ENCODE results near the gene SMIM5. TPM values are rescaled to one million over a fixed set of nuclear protein-coding genes. Genes with fewer than 3 reads are reported as not detected.

SMIM5 gene
- polyA plus RNA-seq, 1 donor from 2014 or later, result 0.59 TPM

DNA sequence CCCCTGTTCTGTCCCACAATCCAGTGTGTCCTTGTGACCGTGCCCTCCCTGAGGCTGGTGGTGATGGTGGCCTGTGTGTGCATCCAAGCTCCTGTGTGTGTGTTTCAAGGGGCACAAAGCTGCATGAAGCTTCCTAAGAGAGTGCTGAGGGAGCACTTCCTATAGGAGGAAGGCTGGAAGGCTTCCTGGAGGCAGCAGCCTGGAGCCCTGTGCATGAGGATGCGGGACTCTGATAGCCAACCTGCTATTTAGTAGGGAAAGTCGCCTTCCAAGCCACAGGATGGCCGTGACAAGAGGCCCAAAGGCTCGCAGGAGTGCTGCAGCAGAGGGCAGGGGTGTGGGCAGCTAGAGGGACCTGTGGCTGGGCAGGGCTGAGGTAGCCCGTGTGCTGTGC is 37.3 kb upstream of the SMIM5 start:
- no peak overlapping the region for H3K9ac ChIP-seq (ENCODE audit: low read length)
- no peaks in the 10 kb centered on the region for H3K27me3 ChIP-seq (ENCODE audit: insufficient read depth, low read depth, low read length)
- no peak overlapping the region for H2AFZ ChIP-seq (ENCODE audit: low read depth, low read length)
- no peaks in the 10 kb centered on the region for H3K36me3 ChIP-seq (ENCODE audit: insufficient read depth, low read length)
- no peaks in the 10 kb centered on the region for H4K20me1 ChIP-seq (ENCODE audit: insufficient read depth)
- no peaks in the 10 kb centered on the region for H3F3A ChIP-seq (ENCODE audit: insufficient read depth, low read length, poor library complexity, severe bottlenecking)
- no peak overlapping the region for H3K27ac ChIP-seq (ENCODE audit: low read length)
- TF ChIP-seq RAD21 (conservative IDR thresholded peaks at IDR 0.05), result no peak
- H3K9me3 ChIP-seq (ENCODE audit: low read length), result no peaks in the 10 kb centered on the region
- H3K79me2 ChIP-seq (replicated peaks; ENCODE audit: insufficient read depth, low read length), result no peaks in the 10 kb centered on the region
- no peak overlapping the region for H3K4me3 ChIP-seq (ENCODE audit: low read length)
- H3K9me2 ChIP-seq (ENCODE audit: insufficient read depth, low read length), result no peaks in the 10 kb centered on the region
- no peak overlapping the region for H3K4me2 ChIP-seq (ENCODE audit: low read length)

DNA sequence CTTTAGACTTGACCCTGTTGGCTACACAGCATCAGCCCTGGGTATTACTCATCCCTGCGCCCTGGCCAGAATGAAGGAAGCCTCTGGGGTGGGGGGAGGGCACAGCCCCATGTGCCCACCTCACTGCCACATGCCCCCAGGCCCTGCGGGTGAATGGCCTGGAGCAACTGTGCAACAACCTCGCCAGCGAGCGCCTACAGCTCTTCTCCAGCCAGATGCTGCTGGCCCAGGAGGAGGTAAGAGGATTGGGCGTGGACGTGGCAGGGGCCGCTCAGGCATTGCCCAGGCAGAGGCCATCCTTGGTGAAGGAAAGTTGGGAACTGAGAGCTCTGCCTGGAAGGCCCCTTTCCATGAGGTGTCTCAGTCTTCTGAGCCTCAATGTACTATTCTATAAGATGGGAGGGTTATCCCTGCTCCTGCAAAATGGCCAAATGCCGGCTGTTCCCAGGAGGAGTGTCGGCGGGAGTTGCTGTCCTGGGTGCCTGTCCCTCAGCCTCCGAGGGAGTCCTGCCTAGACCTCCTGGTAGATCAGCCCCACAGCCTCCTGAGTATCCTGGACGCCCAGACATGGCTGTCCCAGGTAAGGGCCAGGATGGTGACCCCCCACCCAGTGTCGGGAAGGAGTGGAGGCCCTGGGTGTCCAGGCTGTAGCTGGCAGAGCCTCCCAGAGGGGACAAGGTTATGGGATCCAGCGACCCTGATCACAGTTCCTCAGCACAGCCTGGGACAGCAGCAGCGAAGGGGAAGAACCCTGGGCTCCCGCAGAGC is 36.7 kb upstream of the SMIM5 start:
- no peak overlapping the region for H2AFZ ChIP-seq (ENCODE audit: low read depth, low read length)
- H3K36me3 ChIP-seq (ENCODE audit: insufficient read depth, low read length), result no peaks in the 10 kb centered on the region
- no peak overlapping the region for H3K4me3 ChIP-seq (ENCODE audit: low read length)
- TF ChIP-seq EZH2 (IDR thresholded peaks at IDR 0.05; ENCODE audit: borderline replicate concordance, insufficient read depth, low read length, poor library complexity, severe bottlenecking), result no peak
- no peak for TF ChIP-seq SMC3 (conservative IDR thresholded peaks at IDR 0.05; ENCODE audit: poor library complexity)
- no peak for TF ChIP-seq RAD21 (conservative IDR thresholded peaks at IDR 0.05)
- no peak for TF ChIP-seq EP300 (conservative IDR thresholded peaks at IDR 0.05; ENCODE audit: poor library complexity, severe bottlenecking)
- no peak for TF ChIP-seq MXI1 (conservative IDR thresholded peaks at IDR 0.05; ENCODE audit: poor library complexity, severe bottlenecking)
- no peak for TF ChIP-seq TAF1 (IDR thresholded peaks at IDR 0.05; ENCODE audit: low read depth)
- no peak for TF ChIP-seq POLR2AphosphoS5 (IDR thresholded peaks at IDR 0.05)
- TF ChIP-seq, protein P1, sequence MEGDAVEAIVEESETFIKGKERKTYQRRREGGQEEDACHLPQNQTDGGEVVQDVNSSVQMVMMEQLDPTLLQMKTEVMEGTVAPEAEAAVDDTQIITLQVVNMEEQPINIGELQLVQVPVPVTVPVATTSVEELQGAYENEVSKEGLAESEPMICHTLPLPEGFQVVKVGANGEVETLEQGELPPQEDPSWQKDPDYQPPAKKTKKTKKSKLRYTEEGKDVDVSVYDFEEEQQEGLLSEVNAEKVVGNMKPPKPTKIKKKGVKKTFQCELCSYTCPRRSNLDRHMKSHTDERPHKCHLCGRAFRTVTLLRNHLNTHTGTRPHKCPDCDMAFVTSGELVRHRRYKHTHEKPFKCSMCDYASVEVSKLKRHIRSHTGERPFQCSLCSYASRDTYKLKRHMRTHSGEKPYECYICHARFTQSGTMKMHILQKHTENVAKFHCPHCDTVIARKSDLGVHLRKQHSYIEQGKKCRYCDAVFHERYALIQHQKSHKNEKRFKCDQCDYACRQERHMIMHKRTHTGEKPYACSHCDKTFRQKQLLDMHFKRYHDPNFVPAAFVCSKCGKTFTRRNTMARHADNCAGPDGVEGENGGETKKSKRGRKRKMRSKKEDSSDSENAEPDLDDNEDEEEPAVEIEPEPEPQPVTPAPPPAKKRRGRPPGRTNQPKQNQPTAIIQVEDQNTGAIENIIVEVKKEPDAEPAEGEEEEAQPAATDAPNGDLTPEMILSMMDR (IDR thresholded peaks at IDR 0.05; ENCODE audit: poor library complexity, severe bottlenecking), result no peak
- TF ChIP-seq, protein P2, sequence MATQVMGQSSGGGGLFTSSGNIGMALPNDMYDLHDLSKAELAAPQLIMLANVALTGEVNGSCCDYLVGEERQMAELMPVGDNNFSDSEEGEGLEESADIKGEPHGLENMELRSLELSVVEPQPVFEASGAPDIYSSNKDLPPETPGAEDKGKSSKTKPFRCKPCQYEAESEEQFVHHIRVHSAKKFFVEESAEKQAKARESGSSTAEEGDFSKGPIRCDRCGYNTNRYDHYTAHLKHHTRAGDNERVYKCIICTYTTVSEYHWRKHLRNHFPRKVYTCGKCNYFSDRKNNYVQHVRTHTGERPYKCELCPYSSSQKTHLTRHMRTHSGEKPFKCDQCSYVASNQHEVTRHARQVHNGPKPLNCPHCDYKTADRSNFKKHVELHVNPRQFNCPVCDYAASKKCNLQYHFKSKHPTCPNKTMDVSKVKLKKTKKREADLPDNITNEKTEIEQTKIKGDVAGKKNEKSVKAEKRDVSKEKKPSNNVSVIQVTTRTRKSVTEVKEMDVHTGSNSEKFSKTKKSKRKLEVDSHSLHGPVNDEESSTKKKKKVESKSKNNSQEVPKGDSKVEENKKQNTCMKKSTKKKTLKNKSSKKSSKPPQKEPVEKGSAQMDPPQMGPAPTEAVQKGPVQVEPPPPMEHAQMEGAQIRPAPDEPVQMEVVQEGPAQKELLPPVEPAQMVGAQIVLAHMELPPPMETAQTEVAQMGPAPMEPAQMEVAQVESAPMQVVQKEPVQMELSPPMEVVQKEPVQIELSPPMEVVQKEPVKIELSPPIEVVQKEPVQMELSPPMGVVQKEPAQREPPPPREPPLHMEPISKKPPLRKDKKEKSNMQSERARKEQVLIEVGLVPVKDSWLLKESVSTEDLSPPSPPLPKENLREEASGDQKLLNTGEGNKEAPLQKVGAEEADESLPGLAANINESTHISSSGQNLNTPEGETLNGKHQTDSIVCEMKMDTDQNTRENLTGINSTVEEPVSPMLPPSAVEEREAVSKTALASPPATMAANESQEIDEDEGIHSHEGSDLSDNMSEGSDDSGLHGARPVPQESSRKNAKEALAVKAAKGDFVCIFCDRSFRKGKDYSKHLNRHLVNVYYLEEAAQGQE (IDR thresholded peaks at IDR 0.05; ENCODE audit: borderline replicate concordance), result no peak
- no peaks in the 10 kb centered on the region for H4K20me1 ChIP-seq (ENCODE audit: insufficient read depth)
- no peak overlapping the region for H3K27ac ChIP-seq (ENCODE audit: low read length)
- H3F3A ChIP-seq (ENCODE audit: insufficient read depth, low read length, poor library complexity, severe bottlenecking), result no peaks in the 10 kb centered on the region
- no peaks in the 10 kb centered on the region for H3K79me2 ChIP-seq (replicated peaks; ENCODE audit: insufficient read depth, low read length)
- no peaks in the 10 kb centered on the region for H3K27me3 ChIP-seq (ENCODE audit: insufficient read depth, low read depth, low read length)
- no peaks in the 10 kb centered on the region for H3K9me2 ChIP-seq (ENCODE audit: insufficient read depth, low read length)
- no peaks in the 10 kb centered on the region for H3K9me3 ChIP-seq (ENCODE audit: low read length)
- no peak overlapping the region for H3K9ac ChIP-seq (ENCODE audit: low read length)
- H3K4me2 ChIP-seq (ENCODE audit: low read length), result no peak overlapping the region
